Lower leg skin (tissue), 3 donors: Measurements from ENCODE around the gene PTCD3.

Experiments used
- POLR2A ChIP-seq, 2 donors: fragments of 450-650 bp; IDR thresholded peaks; one replicate each; pipeline ENCODE4 v1.6.1; 2016 to 2017; ENCODE audit warnings: antibody characterized with exemption in 2 of 2, mild to moderate bottlenecking in 1 of 2, moderate library complexity in 1 of 2
- TF ChIP-seq, protein P1 (sequence below), 3 donors: fragments of 450-650 bp; IDR thresholded peaks; one replicate each; pipeline ENCODE4 v1.5.1; 2016; ENCODE audit warnings: antibody characterized with exemption in 3 of 3, mild to moderate bottlenecking in 3 of 3, moderate library complexity in 2 of 3

DNA sequence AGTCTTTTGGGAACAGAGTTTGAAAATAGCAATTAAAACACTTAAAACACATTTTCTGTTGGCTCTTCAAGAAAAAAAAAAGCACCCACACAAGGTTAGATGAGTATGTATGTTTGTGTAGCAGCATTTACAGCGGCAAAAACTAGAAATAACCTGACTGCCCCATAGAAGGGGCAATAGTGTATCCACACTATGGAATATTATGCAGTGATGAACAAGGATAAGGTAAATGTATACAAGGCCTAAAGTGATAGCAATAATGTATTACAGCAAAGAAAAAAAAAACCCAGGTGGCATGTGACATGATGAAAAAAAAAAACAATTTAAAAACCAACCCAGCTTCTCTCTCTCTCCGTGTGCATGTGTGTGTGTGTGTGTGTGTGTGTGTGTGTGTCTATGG, 35.2 kb upstream of the PTCD3 start:
- TF ChIP-seq, protein P1, sequence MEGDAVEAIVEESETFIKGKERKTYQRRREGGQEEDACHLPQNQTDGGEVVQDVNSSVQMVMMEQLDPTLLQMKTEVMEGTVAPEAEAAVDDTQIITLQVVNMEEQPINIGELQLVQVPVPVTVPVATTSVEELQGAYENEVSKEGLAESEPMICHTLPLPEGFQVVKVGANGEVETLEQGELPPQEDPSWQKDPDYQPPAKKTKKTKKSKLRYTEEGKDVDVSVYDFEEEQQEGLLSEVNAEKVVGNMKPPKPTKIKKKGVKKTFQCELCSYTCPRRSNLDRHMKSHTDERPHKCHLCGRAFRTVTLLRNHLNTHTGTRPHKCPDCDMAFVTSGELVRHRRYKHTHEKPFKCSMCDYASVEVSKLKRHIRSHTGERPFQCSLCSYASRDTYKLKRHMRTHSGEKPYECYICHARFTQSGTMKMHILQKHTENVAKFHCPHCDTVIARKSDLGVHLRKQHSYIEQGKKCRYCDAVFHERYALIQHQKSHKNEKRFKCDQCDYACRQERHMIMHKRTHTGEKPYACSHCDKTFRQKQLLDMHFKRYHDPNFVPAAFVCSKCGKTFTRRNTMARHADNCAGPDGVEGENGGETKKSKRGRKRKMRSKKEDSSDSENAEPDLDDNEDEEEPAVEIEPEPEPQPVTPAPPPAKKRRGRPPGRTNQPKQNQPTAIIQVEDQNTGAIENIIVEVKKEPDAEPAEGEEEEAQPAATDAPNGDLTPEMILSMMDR (IDR thresholded peaks at IDR 0.05) = no peak
- no peak for TF ChIP-seq POLR2A (IDR thresholded peaks at IDR 0.05)
